GM10248 (cell line): ENCODE results near the gene PMEL.
"Not testable (repeated sequence)": the region's sequence is repeated elsewhere in the genome, so short reads cannot be mapped to it uniquely, and the experiment has no call there.

ENCODE experiments used
- CTCF ChIA-PET: fragments of 300-600 bp; sonication (Branson Sonifier 250); formaldehyde crosslinking; extraction: SDS; loops from one replicate; lab custom pipeline; 2021; ENCODE audit warnings: antibody characterized with exemption; lab: Yijun Ruan, JAX
- POLR2A ChIA-PET: fragments of 350-650 bp; sonication (Branson Sonifier 250); formaldehyde crosslinking; extraction: SDS; loops from one replicate; lab custom pipeline; 2020; ENCODE audit warnings: antibody characterized with exemption; lab: Yijun Ruan, JAX
- DNase-seq: peaks from one replicate; pipeline ENCODE4 v3.0.0; 2012; ENCODE audit errors: extremely low spot score
- CTCF ChIP-seq: IDR thresholded peaks from 2 replicates; pipeline ENCODE4 v1.5.1; 2012; ENCODE audit warnings: mild to moderate bottlenecking, low read depth; ENCODE audit errors: extremely low read depth, missing control alignments, control extremely low read depth

PMEL gene

GRCh38 chr12:55927588-55928502 lies 38.0 kb downstream of the PMEL start, which contains the start of gene PYM1:
TSS of gene PYM1 (minus strand) at chr12:55927894. CDS start at chr12:55927761, 133 bp downstream.
- ChIA-PET CTCF (interaction anchor here (0.7 to 7.5 kb wide), 10 partner anchors 10 to 108 kb away, joined by 3 to 92 read pairs (median 5); partner anchors contain the start of genes DNAJC14 and RAB5B), POLR2A (interaction anchor here (1.6 kb wide), 1 partner anchor 46 kb away, joined by 4 read pairs; the partner anchor contains the start of gene RAB5B)
- TF ChIP-seq CTCF: no peak
- DNase-seq: peak; percentile 77

- ChIA-PET POLR2A (interaction anchor here (0.8 to 1.6 kb wide), 2 partner anchors 47 to 107 kb away, joined by 3 to 4 read pairs; partner anchors contain the start of gene RAB5B), CTCF (interaction anchor here (0.6 to 7.5 kb wide), 24 partner anchors 11 to 188 kb away, joined by 3 to 92 read pairs (median 4); partner anchors contain the start of genes DNAJC14, ORMDL2, RAB5B and SARNP)
- TF ChIP-seq CTCF: peak; percentile 72
- DNase-seq: peak; percentile 91
These were observed 38.9 kb downstream of the PMEL start for GRCh38 chr12:55926738-55927587.

- no peak for TF ChIP-seq CTCF
- DNase-seq: no peak
- CTCF ChIA-PET: interaction anchor here (0.6 to 7.5 kb wide), 28 partner anchors 10 to 187 kb away, joined by 3 to 92 read pairs (median 4); partner anchors contain the start of genes DNAJC14, ORMDL2, RAB5B and SARNP
- POLR2A ChIA-PET: interaction anchor here (0.8 to 1.6 kb wide), 2 partner anchors 48 to 106 kb away, joined by 3 to 4 read pairs; partner anchors contain the start of gene RAB5B
These were observed 39.7 kb downstream of the PMEL start for GRCh38 chr12:55925870-55926737.

GRCh38 chr12:55925371-55925770 lies 40.5 kb downstream of the PMEL start:
- DNase-seq: no peak
- POLR2A ChIA-PET: no interaction called here
- CTCF ChIA-PET: interaction anchor here (0.9 to 7.5 kb wide), 15 partner anchors 10 to 186 kb away, joined by 3 to 92 read pairs (median 4); partner anchors contain the start of genes DNAJC14, ORMDL2 and SARNP
- no peak for TF ChIP-seq CTCF

GRCh38 chr12:55923648-55924047 lies 42.2 kb downstream of the PMEL start:
- ChIA-PET CTCF (interaction anchor here (1.0 kb wide), 1 partner anchor 10 kb away, joined by 3 read pairs; no protein-coding TSS in a partner anchor), POLR2A (interaction anchor here (0.7 kb wide), 1 partner anchor 98 kb away, joined by 3 read pairs; no protein-coding TSS in a partner anchor)
- not testable (repeated sequence) for DNase-seq

- TF ChIP-seq CTCF: no peak
- POLR2A ChIA-PET: no interaction called here
- no peak for DNase-seq
- CTCF ChIA-PET: interaction anchor here (1.3 kb wide), 1 partner anchor 17 kb away, joined by 6 read pairs; no protein-coding TSS in a partner anchor
These were observed 43.7 kb downstream of the PMEL start for GRCh38 chr12:55922126-55922525.

- DNase-seq, CTCF ChIA-PET, POLR2A ChIA-PET: not testable (repeated sequence)
These were observed 46.8 kb downstream of the PMEL start for GRCh38 chr12:55919032-55919431.
